ENCODE data around the gene SLCO4A1. TPM values are rescaled to one million over a fixed set of nuclear protein-coding genes. Genes with fewer than 3 reads are reported as not detected.

Gene SLCO4A1
- total and polyA plus RNA-seq, 2 of the 4 experiments (the other 2 are of a cell fraction), result 0.72 to 1.1 TPM

DNA sequence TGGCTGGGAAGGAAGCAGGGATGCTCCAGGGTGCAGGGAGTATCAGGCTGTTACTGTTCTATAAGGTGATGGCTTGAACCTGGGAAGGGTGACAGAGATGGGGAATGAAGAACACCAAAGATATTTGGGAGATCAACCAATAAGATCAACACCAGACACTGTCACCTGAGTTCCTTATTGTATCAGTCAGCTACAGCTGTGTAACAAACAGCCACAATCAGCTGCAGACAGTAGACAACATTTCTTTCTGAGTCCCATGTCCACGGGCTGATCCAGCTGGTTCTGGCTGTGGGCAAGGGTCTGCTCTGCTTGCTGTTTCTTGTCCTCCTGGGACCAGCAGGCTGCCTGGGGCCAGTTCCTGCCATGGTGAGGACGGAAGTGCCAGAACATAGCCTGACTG, 31.3 kb upstream of the SLCO4A1 start:
- no peak overlapping the region for H4K5ac ChIP-seq (ENCODE audit: low read depth, low read length)
- ChIA-PET POLR2A (ENCODE audit: unreplicated experiment) (no interaction called here), CTCF (no interaction called here)
- intact Hi-C loops (cut with micrococcal nuclease) (no loop called here), in situ Hi-C loops (cut with MboI; ENCODE audit: low sequenced_read_pairs) (loop anchor here (10.0 to 25.0 kb wide), 2 partner anchors 106 to 324 kb away; no protein-coding TSS in a partner anchor), dilution Hi-C loops (cut with HindIII; ENCODE audit: low sequenced_read_pairs, unreplicated experiment) (no loop called here)
- H4K8ac ChIP-seq (ENCODE audit: low read depth in 2 of 2, low read length in 2 of 2), result no peak overlapping the region
- no peak overlapping the region for H3K23ac ChIP-seq (ENCODE audit: low read depth, low read length)
- H3K4me1 ChIP-seq (ENCODE audit: control insufficient read depth, insufficient read depth, low read length), result no peaks in the 10 kb centered on the region
- no peak overlapping the region for H3K9ac ChIP-seq (ENCODE audit: low read depth, low read length)
- DNase-seq (no peak), ATAC-seq (ENCODE audit: low read depth) (no peak)
- H3K9me3 ChIP-seq (ENCODE audit: control insufficient read depth, insufficient read depth, low read length), result peaks cover 6% of the 10 kb centered on the region; the same call in 1 of the 2 replicates
- TF ChIP-seq MAZ (IDR thresholded peaks at IDR 0.05; ENCODE audit: borderline replicate concordance, low read depth, low read length) (no peak), CEBPB (IDR thresholded peaks at IDR 0.05; ENCODE audit: low read depth, low read length) (no peak), NFE2L2 (IDR thresholded peaks at IDR 0.05; ENCODE audit: low read depth, low read length) (no peak), RCOR1 (IDR thresholded peaks at IDR 0.05; ENCODE audit: insufficient replicate concordance, low read length) (no peak), MXI1 (IDR thresholded peaks at IDR 0.05; ENCODE audit: borderline replicate concordance, low read depth, low read length) (no peak), RFX5 (IDR thresholded peaks at IDR 0.05; ENCODE audit: low read depth, low read length) (no peak), POLR2A (IDR thresholded peaks at IDR 0.05; ENCODE audit: low read depth, low read length) (no peak), SMC3 (IDR thresholded peaks at IDR 0.05; ENCODE audit: low read depth, low read length) (no peak), CHD1 (IDR thresholded peaks at IDR 0.05; ENCODE audit: low read depth, low read length) (no peak), RAD21 (IDR thresholded peaks at IDR 0.05; ENCODE audit: low read length) (no peak), BHLHE40 (IDR thresholded peaks at IDR 0.05; ENCODE audit: low read depth, low read length) (no peak), MAFK (IDR thresholded peaks at IDR 0.05; ENCODE audit: low read depth, low read length) (no peak), FOS (IDR thresholded peaks at IDR 0.05; ENCODE audit: low read depth, low read length) (no peak)
- TF ChIP-seq, protein P1, sequence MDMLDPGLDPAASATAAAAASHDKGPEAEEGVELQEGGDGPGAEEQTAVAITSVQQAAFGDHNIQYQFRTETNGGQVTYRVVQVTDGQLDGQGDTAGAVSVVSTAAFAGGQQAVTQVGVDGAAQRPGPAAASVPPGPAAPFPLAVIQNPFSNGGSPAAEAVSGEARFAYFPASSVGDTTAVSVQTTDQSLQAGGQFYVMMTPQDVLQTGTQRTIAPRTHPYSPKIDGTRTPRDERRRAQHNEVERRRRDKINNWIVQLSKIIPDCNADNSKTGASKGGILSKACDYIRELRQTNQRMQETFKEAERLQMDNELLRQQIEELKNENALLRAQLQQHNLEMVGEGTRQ (IDR thresholded peaks at IDR 0.05; ENCODE audit: low read depth, low read length), result no peak
- TF ChIP-seq, protein P2, sequence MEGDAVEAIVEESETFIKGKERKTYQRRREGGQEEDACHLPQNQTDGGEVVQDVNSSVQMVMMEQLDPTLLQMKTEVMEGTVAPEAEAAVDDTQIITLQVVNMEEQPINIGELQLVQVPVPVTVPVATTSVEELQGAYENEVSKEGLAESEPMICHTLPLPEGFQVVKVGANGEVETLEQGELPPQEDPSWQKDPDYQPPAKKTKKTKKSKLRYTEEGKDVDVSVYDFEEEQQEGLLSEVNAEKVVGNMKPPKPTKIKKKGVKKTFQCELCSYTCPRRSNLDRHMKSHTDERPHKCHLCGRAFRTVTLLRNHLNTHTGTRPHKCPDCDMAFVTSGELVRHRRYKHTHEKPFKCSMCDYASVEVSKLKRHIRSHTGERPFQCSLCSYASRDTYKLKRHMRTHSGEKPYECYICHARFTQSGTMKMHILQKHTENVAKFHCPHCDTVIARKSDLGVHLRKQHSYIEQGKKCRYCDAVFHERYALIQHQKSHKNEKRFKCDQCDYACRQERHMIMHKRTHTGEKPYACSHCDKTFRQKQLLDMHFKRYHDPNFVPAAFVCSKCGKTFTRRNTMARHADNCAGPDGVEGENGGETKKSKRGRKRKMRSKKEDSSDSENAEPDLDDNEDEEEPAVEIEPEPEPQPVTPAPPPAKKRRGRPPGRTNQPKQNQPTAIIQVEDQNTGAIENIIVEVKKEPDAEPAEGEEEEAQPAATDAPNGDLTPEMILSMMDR (conservative IDR thresholded peaks at IDR 0.05; ENCODE audit: low read depth, low read length), result no peak
- TF ChIP-seq, protein P3, sequence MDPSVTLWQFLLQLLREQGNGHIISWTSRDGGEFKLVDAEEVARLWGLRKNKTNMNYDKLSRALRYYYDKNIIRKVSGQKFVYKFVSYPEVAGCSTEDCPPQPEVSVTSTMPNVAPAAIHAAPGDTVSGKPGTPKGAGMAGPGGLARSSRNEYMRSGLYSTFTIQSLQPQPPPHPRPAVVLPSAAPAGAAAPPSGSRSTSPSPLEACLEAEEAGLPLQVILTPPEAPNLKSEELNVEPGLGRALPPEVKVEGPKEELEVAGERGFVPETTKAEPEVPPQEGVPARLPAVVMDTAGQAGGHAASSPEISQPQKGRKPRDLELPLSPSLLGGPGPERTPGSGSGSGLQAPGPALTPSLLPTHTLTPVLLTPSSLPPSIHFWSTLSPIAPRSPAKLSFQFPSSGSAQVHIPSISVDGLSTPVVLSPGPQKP (IDR thresholded peaks at IDR 0.05; ENCODE audit: borderline replicate concordance, low read depth, low read length), result no peak
- no peaks in the 10 kb centered on the region for H4K20me1 ChIP-seq (ENCODE audit: insufficient read depth, low read length)
- H3K27ac ChIP-seq (ENCODE audit: insufficient read depth, low read length), result no peak overlapping the region
- no peak overlapping the region for H3K4me2 ChIP-seq (ENCODE audit: low read depth, low read length)
- H3K4ac ChIP-seq (ENCODE audit: low read depth, low read length), result no peak overlapping the region
- H3K27me3 ChIP-seq (ENCODE audit: control insufficient read depth, insufficient read depth, low read length), result peaks cover 62% of the 10 kb centered on the region
- H3K4me3 ChIP-seq (ENCODE audit: insufficient read depth, low read depth, low read length), result no peak overlapping the region
- no peak overlapping the region for H2AK5ac ChIP-seq (ENCODE audit: low read depth, low read length)
- no peak overlapping the region for H2BK5ac ChIP-seq (ENCODE audit: low read depth, low read length, poor library complexity, severe bottlenecking)
- H2BK15ac ChIP-seq (ENCODE audit: low read depth, low read length), result no peak overlapping the region
- no peaks in the 10 kb centered on the region for H3K9me1 ChIP-seq (ENCODE audit: insufficient read depth, low read length)
- no peak overlapping the region for H3K56ac ChIP-seq (ENCODE audit: extremely low read depth, insufficient read depth, low read length)
- no peak overlapping the region for H3K18ac ChIP-seq (ENCODE audit: low read depth, low read length)
- no peaks in the 10 kb centered on the region for H3K36me3 ChIP-seq (ENCODE audit: control insufficient read depth, insufficient read depth, low read length)
- no peak overlapping the region for H2BK20ac ChIP-seq (ENCODE audit: low read depth, low read length)
- H4K91ac ChIP-seq (ENCODE audit: insufficient read depth, low read depth, low read length), result no peak overlapping the region
- no peak overlapping the region for H3K14ac ChIP-seq (replicated peaks; ENCODE audit: low read depth, low read length)
- no peak overlapping the region for H2AFZ ChIP-seq (replicated peaks; ENCODE audit: low read length, poor library complexity)
- no peaks in the 10 kb centered on the region for H3K79me1 ChIP-seq (ENCODE audit: low read depth in 1 of 2, low read length in 2 of 2)
- H2BK120ac ChIP-seq (ENCODE audit: low read depth, low read length), result no peak overlapping the region
- WGBS, 2 experiments (ENCODE audit: extremely low coverage in 2 of 2, insufficient read length in 1 of 2), result 40% methylated on average over 1 of the region's 2 CpGs; no CpG with 5 or more reads in 1 of the 2 experiments
- BruUV-seq (replicated peaks), result no TSS peak
- H2AK9ac ChIP-seq (replicated peaks; ENCODE audit: low read depth, low read length, poor library complexity), result no peak overlapping the region

Measured in IMR-90 (cell line).